HG02678 (cell line): Measurements from ENCODE around the gene NPIPA5.
"Not testable (repeated sequence)": the region's sequence is repeated elsewhere in the genome, so short reads cannot be mapped to it uniquely, and the experiment has no call there.

Experiments used
- ATAC-seq: cut with Tn5 transposase; IDR thresholded peaks from one replicate; pipeline ENCODE4 v1.9.1; 2021; ENCODE audit warnings: mild to moderate bottlenecking, moderate library complexity; ENCODE audit not compliant: unreplicated experiment

Gene NPIPA5

DNA sequence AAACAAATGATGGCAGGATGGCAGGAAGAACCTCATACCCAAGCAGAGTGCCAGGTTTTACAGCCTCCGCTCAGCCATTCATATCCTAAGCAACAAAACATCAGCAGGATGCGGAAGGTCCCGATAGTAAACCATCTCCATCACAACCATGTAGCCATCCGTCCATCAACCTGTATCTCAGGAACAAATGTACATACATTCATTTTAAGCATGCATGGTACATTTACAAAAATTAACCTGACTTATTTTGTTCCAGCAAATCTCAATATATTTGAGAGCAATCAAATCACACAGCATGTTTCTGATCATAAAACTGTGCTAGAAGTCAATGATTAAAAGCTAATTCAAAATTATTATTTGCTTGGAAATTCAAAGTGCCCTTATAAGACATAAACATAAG is at the start of gene NPIPA5:
Gene NPIPA5 (minus strand): TSS at position 101 of the 400 bp plus-strand sequence. CDS start 0 bp downstream, at position 101.
- not testable (repeated sequence) for ATAC-seq

- ATAC-seq, result no peak
Measured at GRCh38 chr16:15427648-15428239, 49.6 kb upstream of the NPIPA5 start.

DNA sequence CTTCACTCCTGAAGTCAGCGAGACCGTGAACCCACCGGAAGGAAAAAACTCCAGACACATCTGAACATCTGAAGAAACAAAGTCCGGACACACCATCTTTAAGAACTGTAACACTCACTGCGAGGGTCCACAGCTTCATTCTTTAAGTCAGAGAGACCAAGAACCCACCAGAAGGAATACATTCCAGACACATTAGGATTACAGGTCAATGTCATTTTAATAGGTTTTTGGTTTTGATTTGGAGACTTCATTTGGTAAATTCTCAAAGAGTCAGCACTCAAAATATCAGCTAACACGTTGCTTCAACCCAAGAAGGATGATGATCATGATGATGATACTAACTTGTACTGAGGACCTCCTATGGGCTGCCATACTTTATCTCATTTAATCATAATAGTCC is 48.7 kb upstream of the NPIPA5 start:
- no peak for ATAC-seq

- ATAC-seq, result no peak
Measured at GRCh38 chr16:15425861-15426260, 47.8 kb upstream of the NPIPA5 start.

DNA sequence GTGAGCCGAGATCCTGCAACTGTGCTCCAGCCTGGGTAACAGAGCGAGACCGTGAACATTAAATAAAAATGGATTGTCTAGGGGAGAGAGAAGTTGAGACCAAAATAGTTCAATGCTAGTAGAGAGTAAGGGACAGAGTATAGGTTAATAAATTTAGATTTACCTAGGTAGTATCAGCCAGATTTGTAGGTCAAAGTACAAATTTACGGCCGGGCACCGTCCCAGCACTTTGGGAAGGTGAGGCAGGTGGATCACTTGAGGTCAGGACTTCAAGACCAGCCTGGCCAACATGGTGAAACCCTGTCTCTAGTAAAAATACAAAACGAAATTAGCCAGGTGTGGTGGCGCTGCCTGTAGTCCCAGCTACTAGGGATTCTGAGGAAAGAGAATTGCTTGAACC is 44.1 kb upstream of the NPIPA5 start:
- ATAC-seq, result no peak

- ATAC-seq, result not testable (repeated sequence)
Measured at GRCh38 chr16:15421696-15422095, 43.6 kb upstream of the NPIPA5 start.

GRCh38 chr16:15418206-15418605 is 40.1 kb upstream of the NPIPA5 start:
- ATAC-seq, result no peak

- ATAC-seq, result no peak
Measured at GRCh38 chr16:15417197-15417596, 39.1 kb upstream of the NPIPA5 start.

DNA sequence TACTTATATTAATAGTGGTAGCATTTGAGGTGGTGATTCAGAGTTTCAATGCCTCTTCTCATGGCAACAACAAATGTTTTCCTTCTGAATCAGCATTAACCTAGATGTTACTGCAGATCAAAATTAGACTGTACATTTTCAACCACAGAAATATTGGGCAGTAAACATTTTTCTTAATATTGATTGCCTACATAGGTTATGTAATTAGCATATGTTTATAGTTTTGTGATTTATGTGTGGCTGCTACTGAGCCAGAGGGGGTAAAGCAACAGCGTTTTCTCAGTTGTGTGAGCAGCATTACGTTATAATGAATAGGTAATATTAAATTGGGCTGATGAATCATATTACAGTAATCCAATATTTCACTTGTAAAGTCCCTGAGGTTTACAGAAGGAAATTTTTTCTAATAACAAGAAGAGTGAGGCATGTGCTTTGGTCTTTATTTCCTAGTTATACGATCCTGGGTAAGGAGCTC is 37.5 kb upstream of the NPIPA5 start:
- ATAC-seq, result no peak

- ATAC-seq, result not testable (repeated sequence)
Measured at GRCh38 chr16:15409476-15409875, 31.4 kb upstream of the NPIPA5 start.

DNA sequence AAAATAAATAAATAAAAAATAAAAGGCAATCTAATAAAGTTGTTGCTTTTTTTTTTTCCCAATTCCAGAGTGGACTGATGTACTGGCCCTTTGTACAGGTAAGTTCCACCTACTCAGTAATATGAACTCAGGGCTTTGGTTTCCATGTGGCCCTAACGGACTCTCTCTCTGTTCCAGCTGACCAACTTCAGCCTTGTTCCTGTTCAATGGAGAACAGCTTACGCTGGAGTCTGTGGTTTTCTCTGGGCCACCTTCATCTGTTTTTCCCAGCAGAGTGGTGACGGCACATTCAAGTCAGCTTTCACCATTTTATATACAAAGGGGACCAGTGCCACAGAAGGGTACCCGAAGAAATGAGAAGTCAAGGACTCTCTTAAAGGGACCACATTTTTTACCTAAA is 29.7 kb upstream of the NPIPA5 start:
- not testable (repeated sequence) for ATAC-seq

DNA sequence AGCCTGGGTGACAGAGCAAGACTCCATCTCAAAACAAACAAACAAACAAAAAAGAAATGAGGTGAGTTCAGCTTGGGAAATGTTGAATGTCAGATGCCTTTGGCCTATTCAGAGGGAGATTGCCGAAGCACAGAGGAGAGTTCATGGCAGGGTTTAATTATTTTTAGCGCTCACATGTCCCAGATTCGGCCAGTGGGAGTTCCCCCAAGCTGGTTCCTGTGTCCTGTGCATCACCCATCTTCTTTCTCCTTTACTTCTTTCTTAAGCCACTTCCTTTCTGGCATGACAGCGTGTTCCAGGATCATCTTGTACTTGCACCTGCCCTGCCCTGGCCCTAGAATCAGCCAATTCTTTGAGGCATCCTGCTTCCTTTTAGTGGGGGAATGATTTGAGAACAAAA is 26.7 kb upstream of the NPIPA5 start:
- ATAC-seq, result no peak

GRCh38 chr16:15404091-15404490 is 26.0 kb upstream of the NPIPA5 start:
- ATAC-seq, result not testable (repeated sequence)

- no peak for ATAC-seq
Measured at GRCh38 chr16:15403392-15403995, 25.4 kb upstream of the NPIPA5 start.

- no peak for ATAC-seq
Measured at GRCh38 chr16:15401972-15402371, 23.9 kb upstream of the NPIPA5 start.

DNA sequence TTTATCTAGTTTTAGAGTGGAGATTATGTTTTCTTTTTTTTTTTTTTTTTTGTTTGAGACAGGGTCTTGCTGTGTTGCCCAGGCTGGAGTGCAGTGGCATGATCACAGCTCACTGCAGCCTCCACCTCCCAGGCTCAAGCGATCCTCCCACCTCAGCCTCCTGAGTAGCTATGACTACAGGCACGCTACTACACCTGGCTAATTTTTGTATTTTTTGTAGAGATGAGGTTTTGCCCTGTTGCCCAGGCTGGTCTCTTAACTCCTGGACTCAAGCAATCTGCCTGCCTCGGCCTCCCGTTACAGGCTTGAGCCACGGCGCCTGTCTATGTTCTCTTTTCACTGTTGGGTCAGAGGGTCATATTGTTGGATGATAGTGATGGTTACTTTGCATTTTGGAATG is 22.2 kb upstream of the NPIPA5 start:
- not testable (repeated sequence) for ATAC-seq

DNA sequence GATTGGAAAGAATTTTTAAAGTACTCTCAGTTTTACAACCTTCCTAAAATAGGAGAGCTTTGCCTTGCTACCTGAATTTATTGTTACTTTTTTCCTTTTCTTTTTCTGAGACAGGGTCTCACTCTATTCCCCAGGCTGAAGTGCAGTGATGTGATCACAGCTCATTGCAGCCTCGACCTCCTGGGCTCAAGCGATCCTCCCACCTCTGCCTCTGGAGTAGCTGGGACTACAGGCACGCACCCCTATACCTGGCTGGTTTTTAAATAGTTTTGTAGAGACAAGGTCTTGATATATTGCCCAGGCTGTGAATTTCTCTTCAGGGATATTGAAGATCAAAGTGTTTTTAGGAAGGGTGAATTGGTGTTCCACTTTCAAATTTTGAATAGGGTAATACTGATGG is 21.2 kb upstream of the NPIPA5 start:
- no peak for ATAC-seq

- no peak for ATAC-seq
Measured at GRCh38 chr16:15398618-15399316, 20.7 kb upstream of the NPIPA5 start.

DNA sequence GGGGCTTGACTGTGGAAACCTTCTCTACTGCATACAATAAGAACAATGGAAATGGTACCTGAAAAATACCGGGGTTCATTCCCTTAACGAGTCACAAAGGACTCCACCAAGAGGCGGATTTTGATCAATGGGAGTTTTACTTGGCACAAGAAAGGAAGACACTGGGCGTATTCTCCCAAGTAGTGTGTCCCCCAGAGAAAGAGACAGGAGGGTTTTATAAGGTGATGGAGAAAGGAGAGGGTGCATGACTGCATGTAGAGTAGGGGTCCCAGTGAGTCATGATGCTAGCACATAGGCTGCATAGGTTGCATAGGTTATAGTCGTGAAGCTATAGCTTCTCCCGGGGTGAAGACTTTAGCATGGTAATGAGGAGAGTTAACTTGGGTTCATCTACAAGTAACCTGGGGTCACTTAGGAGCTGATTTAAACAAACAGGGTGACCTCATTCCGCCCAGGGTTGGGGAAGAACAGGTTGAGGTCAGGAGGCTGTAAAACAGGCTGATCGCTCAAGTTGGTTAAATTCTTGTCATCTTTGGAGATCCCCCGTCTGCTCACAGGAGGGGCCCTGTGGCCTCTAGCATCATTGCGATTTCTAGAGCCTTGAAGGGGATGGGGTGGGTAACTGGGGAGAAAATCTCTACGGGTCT is 19.0 kb upstream of the NPIPA5 start:
- no peak for ATAC-seq

DNA sequence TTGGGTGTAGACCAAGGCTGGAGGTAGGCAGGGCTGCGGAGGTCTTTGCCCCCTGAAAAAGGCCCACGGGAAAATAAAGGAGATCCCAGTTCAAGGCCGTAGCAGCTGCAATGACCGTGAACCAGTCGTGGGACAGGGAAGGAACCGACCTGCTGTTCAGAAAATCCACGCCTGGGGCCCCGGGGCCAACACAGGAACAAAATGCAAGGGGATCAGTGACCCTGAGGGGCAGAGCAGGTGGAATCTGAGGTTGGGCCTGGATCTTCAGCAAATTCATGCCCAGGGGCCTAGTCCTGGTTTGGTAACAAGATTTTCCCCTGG is 18.4 kb upstream of the NPIPA5 start:
- ATAC-seq, result not testable (repeated sequence)

DNA sequence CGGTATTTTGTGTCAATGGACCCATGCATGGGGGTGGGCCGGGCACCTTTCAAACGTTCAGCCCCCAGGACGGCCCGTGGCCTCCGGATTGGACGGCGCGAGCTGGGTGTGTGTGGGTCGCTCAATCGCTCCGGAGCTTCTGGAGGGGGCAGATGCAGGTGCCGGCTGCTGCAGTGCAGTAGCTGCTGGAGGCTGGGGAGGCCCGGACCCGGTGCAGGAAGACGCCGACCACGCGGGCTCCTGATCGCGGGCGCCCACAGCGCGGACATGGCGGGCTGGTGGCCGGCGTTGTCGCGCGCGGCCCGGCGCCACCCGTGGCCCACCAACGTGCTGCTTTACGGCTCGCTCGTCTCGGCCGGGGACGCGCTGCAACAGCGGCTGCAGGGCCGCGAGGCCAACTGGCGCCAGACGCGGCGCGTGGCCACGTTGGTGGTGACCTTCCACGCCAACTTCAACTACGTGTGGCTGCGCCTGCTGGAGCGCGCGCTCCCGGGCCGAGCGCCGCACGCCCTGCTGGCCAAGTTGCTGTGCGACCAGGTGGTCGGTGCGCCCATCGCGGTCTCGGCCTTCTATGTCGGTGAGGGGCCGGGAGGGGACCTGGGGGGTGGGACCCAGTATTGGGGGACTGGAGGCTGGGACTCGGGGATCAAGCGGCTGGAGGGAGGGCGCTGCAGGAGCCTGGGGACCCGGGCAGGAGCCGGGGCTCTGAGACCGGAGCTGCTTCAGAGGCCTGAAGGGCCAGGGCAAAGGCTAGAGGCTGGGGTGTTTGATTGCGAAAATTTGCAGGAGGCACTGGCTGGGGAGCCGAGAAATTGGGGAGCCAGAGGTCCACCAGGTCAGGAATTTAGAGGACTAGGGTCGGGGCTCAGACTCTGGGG is 17.8 kb upstream of the NPIPA5 start, which contains the start of gene MPV17L:
Gene MPV17L (plus strand): TSS at position 124 of the 878 bp plus-strand sequence. CDS start 144 bp downstream, at position 268.
- not testable (repeated sequence) for ATAC-seq
